Type B pancreatic cell (in vitro differentiated cells): ENCODE measurements around the gene TMEM131L. TPM values are rescaled to one million over a fixed set of nuclear protein-coding genes. Genes with fewer than 3 reads are reported as not detected.

Experiments used
- DNase-seq: peaks from one replicate; pipeline ENCODE4 v3.0.0; 2021; ENCODE audit warnings: mixed read lengths; ENCODE audit not compliant: unreplicated experiment; ENCODE audit errors: extremely low spot score
- H3K27ac Mint-ChIP-seq: 2 replicates; pipeline ENCODE4 v1.8.0; 2021; ENCODE audit warnings: mild to moderate bottlenecking, mixed read lengths
- H3K27me3 Mint-ChIP-seq: 2 replicates; pipeline ENCODE4 v1.8.0; 2021; ENCODE audit warnings: mixed read lengths
- H3K36me3 Mint-ChIP-seq: 2 replicates; pipeline ENCODE4 v1.8.0; 2021; ENCODE audit warnings: mixed read lengths
- H3K4me1 Mint-ChIP-seq: one replicate; pipeline ENCODE4 v1.8.0; 2021; ENCODE audit warnings: mixed read lengths; ENCODE audit not compliant: unreplicated experiment
- H3K4me3 Mint-ChIP-seq: 2 replicates; pipeline ENCODE4 v1.8.0; 2021; ENCODE audit warnings: mild to moderate bottlenecking, mixed read lengths
- H3K9me3 Mint-ChIP-seq: 2 replicates; pipeline ENCODE4 v1.8.0; 2021; ENCODE audit warnings: mixed read lengths
- total RNA-seq: library from RNA; stranded (reverse); gene quantifications from 2 replicates; pipeline ENCODE4 v1.2.1, GENCODE V29; 2021; ENCODE audit warnings: low replicate concordance
- TF ChIP-seq, protein P1 (sequence below): fragments of 200-600 bp; sonication (generic); conservative IDR thresholded peaks from 2 replicates; pipeline ENCODE4 v1.5.0; 2021; ENCODE audit warnings: antibody characterized with exemption, mild to moderate bottlenecking

TMEM131L gene
- total RNA-seq, 1 donor from 2014 or later: 21.3 TPM

DNA sequence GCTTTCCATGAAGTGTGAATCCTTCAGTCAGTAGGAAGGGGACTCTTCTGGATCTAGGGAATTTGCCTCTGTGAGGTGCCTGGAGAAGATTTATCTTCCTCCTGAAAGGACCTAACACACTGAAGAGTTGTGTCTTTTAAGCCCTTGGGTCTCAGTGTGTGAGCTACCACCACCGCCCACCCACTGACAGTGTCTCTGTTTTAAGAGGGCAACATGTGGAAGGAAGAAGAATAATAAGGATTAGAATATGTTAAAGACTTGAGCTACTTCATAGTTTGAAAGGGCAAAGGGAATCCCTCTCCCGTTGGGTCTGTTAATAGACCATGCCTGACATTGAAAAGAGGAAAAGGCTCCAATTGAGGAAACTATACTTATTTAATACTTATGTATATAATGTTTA, 153.7 kb downstream of the TMEM131L start:
- H3K27me3 Mint-ChIP-seq: no peaks in the 10 kb centered on the region
- H3K36me3 Mint-ChIP-seq: peaks cover 29% of the 10 kb centered on the region
- TF ChIP-seq, protein P1, sequence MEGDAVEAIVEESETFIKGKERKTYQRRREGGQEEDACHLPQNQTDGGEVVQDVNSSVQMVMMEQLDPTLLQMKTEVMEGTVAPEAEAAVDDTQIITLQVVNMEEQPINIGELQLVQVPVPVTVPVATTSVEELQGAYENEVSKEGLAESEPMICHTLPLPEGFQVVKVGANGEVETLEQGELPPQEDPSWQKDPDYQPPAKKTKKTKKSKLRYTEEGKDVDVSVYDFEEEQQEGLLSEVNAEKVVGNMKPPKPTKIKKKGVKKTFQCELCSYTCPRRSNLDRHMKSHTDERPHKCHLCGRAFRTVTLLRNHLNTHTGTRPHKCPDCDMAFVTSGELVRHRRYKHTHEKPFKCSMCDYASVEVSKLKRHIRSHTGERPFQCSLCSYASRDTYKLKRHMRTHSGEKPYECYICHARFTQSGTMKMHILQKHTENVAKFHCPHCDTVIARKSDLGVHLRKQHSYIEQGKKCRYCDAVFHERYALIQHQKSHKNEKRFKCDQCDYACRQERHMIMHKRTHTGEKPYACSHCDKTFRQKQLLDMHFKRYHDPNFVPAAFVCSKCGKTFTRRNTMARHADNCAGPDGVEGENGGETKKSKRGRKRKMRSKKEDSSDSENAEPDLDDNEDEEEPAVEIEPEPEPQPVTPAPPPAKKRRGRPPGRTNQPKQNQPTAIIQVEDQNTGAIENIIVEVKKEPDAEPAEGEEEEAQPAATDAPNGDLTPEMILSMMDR: no peak

GRCh38 chr4:153620352-153620751, 154.2 kb downstream of the TMEM131L start:
- Mint-ChIP-seq H3K27ac (no peak overlapping the region), H3K36me3 (peaks cover 24% of the 10 kb centered on the region), H3K4me1 (peaks cover 35% of the 10 kb centered on the region), H3K9me3 (no peaks in the 10 kb centered on the region), H3K4me3 (no peak overlapping the region), H3K27me3 (no peaks in the 10 kb centered on the region)
- TF ChIP-seq, protein P1: no peak
- DNase-seq: no peak

More for the DNA sequence above, 153.7 kb downstream of the TMEM131L start:
- Mint-ChIP-seq H3K9me3 (no peaks in the 10 kb centered on the region), H3K4me1 (peaks cover 35% of the 10 kb centered on the region), H3K4me3 (no peak overlapping the region), H3K27ac (no peak overlapping the region)
- no peak for DNase-seq

GRCh38 chr4:153622093-153622492, 155.9 kb downstream of the TMEM131L start:
- TF ChIP-seq, protein P1: no peak
- H3K27ac Mint-ChIP-seq: no peak overlapping the region
- H3K9me3 Mint-ChIP-seq: no peaks in the 10 kb centered on the region
- no peak overlapping the region for H3K4me3 Mint-ChIP-seq
- no peaks in the 10 kb centered on the region for H3K27me3 Mint-ChIP-seq
- peaks cover 15% of the 10 kb centered on the region for H3K36me3 Mint-ChIP-seq
- peaks cover 35% of the 10 kb centered on the region for H3K4me1 Mint-ChIP-seq
- no peak for DNase-seq

- Mint-ChIP-seq H3K27ac (no peak overlapping the region), H3K36me3 (peaks cover 18% of the 10 kb centered on the region)
Measured at GRCh38 chr4:153622778-153623240, 156.6 kb downstream of the TMEM131L start.

DNA sequence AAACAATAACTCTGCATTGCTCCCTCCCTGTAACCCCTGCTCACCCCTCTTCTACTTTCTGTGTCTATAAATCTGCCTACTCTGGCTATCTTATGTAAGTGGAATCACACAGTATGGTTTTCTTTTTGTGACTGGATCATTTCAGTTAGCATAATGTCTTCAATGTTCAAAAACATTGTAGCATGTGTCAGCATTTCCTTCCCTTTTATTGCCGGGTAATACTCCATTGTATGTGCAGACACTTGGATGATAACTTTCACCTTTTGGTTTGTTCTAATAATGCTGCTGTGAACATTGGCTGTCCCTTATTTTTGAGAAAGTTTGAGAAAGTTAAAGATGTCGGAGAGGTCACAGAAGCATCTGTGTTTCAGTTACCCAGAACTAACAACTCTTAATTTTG, 157.3 kb downstream of the TMEM131L start:
- Mint-ChIP-seq H3K27me3 (no peaks in the 10 kb centered on the region), H3K9me3 (no peaks in the 10 kb centered on the region), H3K36me3 (peaks cover 18% of the 10 kb centered on the region), H3K4me3 (no peak overlapping the region), H3K27ac (no peak overlapping the region), H3K4me1 (peaks cover 35% of the 10 kb centered on the region)
- TF ChIP-seq, protein P1: no peak
- no peak for DNase-seq

More at GRCh38 chr4:153622778-153623240, 156.6 kb downstream of the TMEM131L start:
- Mint-ChIP-seq H3K27me3 (no peaks in the 10 kb centered on the region), H3K4me1 (peaks cover 35% of the 10 kb centered on the region), H3K4me3 (no peak overlapping the region), H3K9me3 (no peaks in the 10 kb centered on the region)
- no peak for DNase-seq
- TF ChIP-seq, protein P1: no peak

GRCh38 chr4:153628796-153629315, 162.7 kb downstream of the TMEM131L start:
- DNase-seq: no peak
- no peak overlapping the region for H3K27ac Mint-ChIP-seq
- H3K36me3 Mint-ChIP-seq: peaks cover 38% of the 10 kb centered on the region
- TF ChIP-seq, protein P1: no peak
- H3K9me3 Mint-ChIP-seq: peaks cover 4% of the 10 kb centered on the region
- no peaks in the 10 kb centered on the region for H3K27me3 Mint-ChIP-seq
- no peak overlapping the region for H3K4me3 Mint-ChIP-seq
- H3K4me1 Mint-ChIP-seq: peaks cover 4% of the 10 kb centered on the region
